CD1c-positive myeloid dendritic cell (primary cell): ENCODE data around the gene SYCP1.
"Not testable (repeated sequence)": the region's sequence is repeated elsewhere in the genome, so short reads cannot be mapped to it uniquely, and the experiment has no call there.

Source experiments
- DNase-seq: peaks from one replicate; pipeline ENCODE4 v3.0.0-alpha.2; 2016; ENCODE audit errors: extremely low spot score

SYCP1 gene

GRCh38 chr1:114979278-114979891 lies 124.7 kb downstream of the SYCP1 start:
- DNase-seq, result peak; percentile 76

- DNase-seq, result no peak
Observed at GRCh38 chr1:114982251-114982650, 127.6 kb downstream of the SYCP1 start.

GRCh38 chr1:114986286-114986685 lies 131.6 kb downstream of the SYCP1 start:
- no peak for DNase-seq

- DNase-seq, result no peak
Observed at GRCh38 chr1:114988095-114988494, 133.4 kb downstream of the SYCP1 start.

GRCh38 chr1:114997510-114998289 lies 143.0 kb downstream of the SYCP1 start:
- DNase-seq, result no peak

GRCh38 chr1:115006191-115006590 lies 151.5 kb downstream of the SYCP1 start:
- no peak for DNase-seq

GRCh38 chr1:115012006-115012405 lies 157.3 kb downstream of the SYCP1 start:
- no peak for DNase-seq

GRCh38 chr1:115012434-115012833 lies 157.8 kb downstream of the SYCP1 start:
- DNase-seq, result no peak

- no peak for DNase-seq
Observed at GRCh38 chr1:115013792-115014191, 159.1 kb downstream of the SYCP1 start.

- DNase-seq, result not testable (repeated sequence)
Observed at GRCh38 chr1:115019549-115019948, 164.9 kb downstream of the SYCP1 start.

- no peak for DNase-seq
Observed at GRCh38 chr1:115021145-115021544, 166.5 kb downstream of the SYCP1 start.

- DNase-seq, result no peak
Observed at GRCh38 chr1:115023593-115023992, 168.9 kb downstream of the SYCP1 start.

GRCh38 chr1:115029526-115029925 lies 174.9 kb downstream of the SYCP1 start, which contains the start of gene TSHB:
TSHB (plus strand) TSS chr1:115029826; CDS start chr1:115033363, 3,537 bp downstream.
- no peak for DNase-seq

GRCh38 chr1:115031595-115031994 lies 176.9 kb downstream of the SYCP1 start:
- no peak for DNase-seq

- DNase-seq, result no peak
Observed at GRCh38 chr1:115035652-115036051, 181.0 kb downstream of the SYCP1 start.

- DNase-seq, result no peak
Observed at GRCh38 chr1:115036814-115037507, 182.3 kb downstream of the SYCP1 start.

GRCh38 chr1:115040501-115040900 lies 185.8 kb downstream of the SYCP1 start:
- no peak for DNase-seq

GRCh38 chr1:115041654-115042053 lies 187.0 kb downstream of the SYCP1 start:
- DNase-seq, result no peak
